Measurements from ENCODE around the gene ST7.
A peak's percentile ranks its signal among the peaks of the same experiment; 100 is the strongest.

Gene ST7

GRCh38 chr7:117165656-117166055 is 212.4 kb downstream of the ST7 start:
- no peak for DNase-seq

- DNase-seq: peak in 1 of 2 experiments; percentile 4
These were observed 216.6 kb downstream of the ST7 start for GRCh38 chr7:117169907-117170306.

- no peak for DNase-seq
These were observed 217.8 kb downstream of the ST7 start for GRCh38 chr7:117171106-117171505.

- no peak for DNase-seq
These were observed 219.0 kb downstream of the ST7 start for GRCh38 chr7:117172283-117172682.

GRCh38 chr7:117173035-117173770 is 219.9 kb downstream of the ST7 start:
- no peak for DNase-seq

- no peak for DNase-seq
These were observed 222.9 kb downstream of the ST7 start for GRCh38 chr7:117176206-117176605.

- no peak for DNase-seq
These were observed 225.3 kb downstream of the ST7 start for GRCh38 chr7:117178600-117178999.

GRCh38 chr7:117179701-117180100 is 226.4 kb downstream of the ST7 start:
- DNase-seq: no peak

- DNase-seq: no peak
These were observed 230.4 kb downstream of the ST7 start for GRCh38 chr7:117183729-117184128.

- no peak for DNase-seq
These were observed 231.1 kb downstream of the ST7 start for GRCh38 chr7:117184367-117184766.

GRCh38 chr7:117185124-117185523 is 231.8 kb downstream of the ST7 start:
- DNase-seq: no peak

GRCh38 chr7:117186218-117187010 is 233.1 kb downstream of the ST7 start:
- no peak for DNase-seq

GRCh38 chr7:117188376-117188775 is 235.1 kb downstream of the ST7 start:
- no peak for DNase-seq

- DNase-seq: no peak
These were observed 235.8 kb downstream of the ST7 start for GRCh38 chr7:117188949-117189592.

- no peak for DNase-seq
These were observed 236.8 kb downstream of the ST7 start for GRCh38 chr7:117190104-117190503.

GRCh38 chr7:117190746-117191435 is 237.6 kb downstream of the ST7 start:
- no peak for DNase-seq

- no peak for DNase-seq
These were observed 238.8 kb downstream of the ST7 start for GRCh38 chr7:117192108-117192507.

- no peak for DNase-seq
These were observed 240.3 kb downstream of the ST7 start for GRCh38 chr7:117193564-117193963.

- no peak for DNase-seq
These were observed 241.1 kb downstream of the ST7 start for GRCh38 chr7:117194445-117194844.

GRCh38 chr7:117195361-117196029 is 242.2 kb downstream of the ST7 start:
- DNase-seq: no peak

GRCh38 chr7:117200132-117200531 is 246.8 kb downstream of the ST7 start:
- DNase-seq: no peak

GRCh38 chr7:117200786-117201458 is 247.6 kb downstream of the ST7 start:
- DNase-seq: no peak

Data from SHP77 (cell line).